CD4-positive, alpha-beta T cell (primary cell): ENCODE results near the gene GRHPR. TPM values are rescaled to one million over a fixed set of nuclear protein-coding genes. Genes with fewer than 3 reads are reported as not detected.

Experiments used
- ATAC-seq: fragments of 200-7000 bp; cut with Tn5 transposase; one replicate; pipeline ENCODE4 v1.10.0; 2022; ENCODE audit warnings: mild to moderate bottlenecking; ENCODE audit not compliant: poor library complexity
- CTCF ChIA-PET: fragments of 350-600 bp; sonication (Branson Sonifier 250); formaldehyde crosslinking; loops from one replicate; lab custom pipeline; 2021; ENCODE audit warnings: antibody characterized with exemption, inconsistent platforms; lab: Charles Lee
- POLR2A ChIA-PET: fragments of 350-600 bp; sonication (Branson Sonifier 250); formaldehyde crosslinking; loops from one replicate; lab custom pipeline; 2021; ENCODE audit warnings: antibody characterized with exemption, inconsistent platforms; lab: Charles Lee
- DNase-seq, 14 experiments: peaks; one replicate each; pipeline ENCODE4 v3.0.0-alpha.2; 2013 to 2020; ENCODE audit warnings: mixed read lengths in 2 of 14
- H3K27ac ChIP-seq, 2 donors: one replicate each; pipeline versions ENCODE4 v1.5.1 to v1.7.0; 2013; ENCODE audit warnings: low read length in 2 of 2, low read depth in 1 of 2, mild to moderate bottlenecking in 1 of 2
- H3K27me3 ChIP-seq, 2 experiments: 1 replicate in 1 of 2; 2 replicates in 1 of 2; pipeline versions ENCODE4 v1.6.1 to v1.7.0; 2013; ENCODE audit warnings: low read length in 2 of 2, control low read depth in 1 of 2, mild to moderate bottlenecking in 1 of 2, moderate library complexity in 1 of 2; ENCODE audit not compliant: insufficient read depth in 2 of 2, control insufficient read depth in 1 of 2
- H3K36me3 ChIP-seq: one replicate; pipeline ENCODE4 v1.6.1; 2013; ENCODE audit warnings: low read length, control low read depth; ENCODE audit not compliant: insufficient read depth
- H3K4me1 ChIP-seq: one replicate; pipeline ENCODE4 v1.6.1; 2013; ENCODE audit warnings: low read length, control low read depth; ENCODE audit not compliant: insufficient read depth
- H3K4me3 ChIP-seq: one replicate; pipeline ENCODE4 v1.5.1; 2013; ENCODE audit warnings: mild to moderate bottlenecking, low read length, moderate library complexity
- H3K9me3 ChIP-seq, 2 experiments: 1 replicate in 1 of 2; 2 replicates in 1 of 2; pipeline versions ENCODE4 v1.6.1 to v1.7.0; 2013; ENCODE audit warnings: low read length in 2 of 2, mild to moderate bottlenecking in 2 of 2, control low read depth in 1 of 2, moderate library complexity in 1 of 2; ENCODE audit not compliant: control insufficient read depth in 1 of 2, insufficient read depth in 1 of 2
- H3K27ac Mint-ChIP-seq: one replicate; pipeline ENCODE4 v1.8.0; 2020; ENCODE audit warnings: mixed read lengths
- H3K27me3 Mint-ChIP-seq: one replicate; pipeline ENCODE4 v1.8.0; 2021; ENCODE audit warnings: mixed read lengths
- H3K36me3 Mint-ChIP-seq: one replicate; pipeline ENCODE4 v1.8.0; 2021; ENCODE audit warnings: low read depth, mixed read lengths
- H3K4me1 Mint-ChIP-seq: one replicate; pipeline ENCODE4 v1.8.0; 2021; ENCODE audit warnings: low read depth, mixed read lengths
- H3K4me3 Mint-ChIP-seq: one replicate; pipeline ENCODE4 v1.8.0; 2020; ENCODE audit warnings: mild to moderate bottlenecking, mixed read lengths
- H3K9me3 Mint-ChIP-seq: one replicate; pipeline ENCODE4 v1.8.0; 2020; ENCODE audit warnings: mixed read lengths
- intact Hi-C, 2 experiments: fragments of 100-400 bp; cut with DNase I in 1 of 2; cut with micrococcal nuclease in 1 of 2; formaldehyde crosslinking; loops; one replicate each; pipeline versions ENCODE4 v1.15.1 to v1.9.0; 2023 to 2025; cut with DNase I, micrococcal nuclease
- total RNA-seq, 174 experiments: library from RNA in 2 of 174; stranded (reverse) in 2 of 174; gene quantifications; one replicate each; pipeline ENCODE4 v1.2.3 and lab custom pipeline; 2021 to 2026
- TF ChIP-seq, protein P1 (sequence below): fragments of 200-600 bp; IDR thresholded peaks from one replicate; pipeline ENCODE4 v1.8.0; 2022; ENCODE audit warnings: antibody characterized with exemption, mild to moderate bottlenecking

GRHPR gene
- total RNA-seq, 2 experiments from 2014 or later: 29.0 to 29.6 TPM

DNA sequence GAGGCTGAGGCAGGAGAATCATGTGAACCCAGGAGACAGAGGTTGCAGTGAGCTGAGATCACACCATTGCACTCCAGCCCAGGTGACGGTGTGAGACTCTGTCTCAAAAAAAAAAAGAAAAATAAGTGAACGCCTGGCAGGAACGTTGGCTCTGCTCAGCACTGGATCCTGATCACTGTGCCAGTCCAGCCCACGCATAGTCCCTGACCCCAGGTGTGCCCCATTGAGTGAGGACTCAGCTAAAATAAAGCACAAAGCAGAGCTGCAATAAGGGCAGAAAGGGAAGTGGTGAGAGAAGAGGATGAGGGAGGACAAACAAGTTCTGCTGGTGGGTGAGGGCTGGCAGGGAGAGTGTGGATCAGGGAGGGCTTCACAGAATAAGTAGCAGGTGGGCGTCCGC is 4.3 kb downstream of the GRHPR start:
- no peak overlapping the region for H3K27ac Mint-ChIP-seq
- intact Hi-C loops: no loop called here

DNA sequence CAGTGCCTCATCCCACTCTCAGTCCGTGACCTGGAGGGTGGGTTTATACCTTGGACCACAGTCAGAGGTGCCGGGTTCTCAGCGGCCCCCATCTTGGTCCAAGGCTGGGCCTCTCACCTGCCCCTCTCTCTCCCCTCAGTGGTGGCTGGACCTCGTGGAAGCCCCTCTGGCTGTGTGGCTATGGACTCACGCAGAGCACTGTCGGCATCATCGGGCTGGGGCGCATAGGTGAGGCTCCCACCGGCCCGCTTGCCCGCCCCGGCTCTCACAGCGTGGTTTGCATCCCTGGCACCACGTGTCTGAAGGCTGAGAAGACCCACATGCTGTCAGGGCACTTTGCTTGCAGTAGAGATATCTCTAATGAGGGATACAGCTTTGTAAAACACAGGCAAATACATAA is 5.8 kb downstream of the GRHPR start:
- ChIA-PET POLR2A (no interaction called here), CTCF (no interaction called here)
- TF ChIP-seq, protein P1, sequence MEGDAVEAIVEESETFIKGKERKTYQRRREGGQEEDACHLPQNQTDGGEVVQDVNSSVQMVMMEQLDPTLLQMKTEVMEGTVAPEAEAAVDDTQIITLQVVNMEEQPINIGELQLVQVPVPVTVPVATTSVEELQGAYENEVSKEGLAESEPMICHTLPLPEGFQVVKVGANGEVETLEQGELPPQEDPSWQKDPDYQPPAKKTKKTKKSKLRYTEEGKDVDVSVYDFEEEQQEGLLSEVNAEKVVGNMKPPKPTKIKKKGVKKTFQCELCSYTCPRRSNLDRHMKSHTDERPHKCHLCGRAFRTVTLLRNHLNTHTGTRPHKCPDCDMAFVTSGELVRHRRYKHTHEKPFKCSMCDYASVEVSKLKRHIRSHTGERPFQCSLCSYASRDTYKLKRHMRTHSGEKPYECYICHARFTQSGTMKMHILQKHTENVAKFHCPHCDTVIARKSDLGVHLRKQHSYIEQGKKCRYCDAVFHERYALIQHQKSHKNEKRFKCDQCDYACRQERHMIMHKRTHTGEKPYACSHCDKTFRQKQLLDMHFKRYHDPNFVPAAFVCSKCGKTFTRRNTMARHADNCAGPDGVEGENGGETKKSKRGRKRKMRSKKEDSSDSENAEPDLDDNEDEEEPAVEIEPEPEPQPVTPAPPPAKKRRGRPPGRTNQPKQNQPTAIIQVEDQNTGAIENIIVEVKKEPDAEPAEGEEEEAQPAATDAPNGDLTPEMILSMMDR: no peak
- H3K36me3 Mint-ChIP-seq: peaks cover 54% of the 10 kb centered on the region
- H3K4me1 Mint-ChIP-seq: peaks cover 13% of the 10 kb centered on the region
- intact Hi-C loops: no loop called here
- ATAC-seq (no peak), DNase-seq (no peak)
- Histone ChIP-seq H3K4me1 (peaks cover 20% of the 10 kb centered on the region), H3K4me3 (no peak overlapping the region), H3K27ac (no peak overlapping the region), H3K9me3 (no peaks in the 10 kb centered on the region), H3K27me3 (no peaks in the 10 kb centered on the region), H3K36me3 (peaks cover 48% of the 10 kb centered on the region)
- peak overlapping the region; percentile 7 for H3K4me3 Mint-ChIP-seq
- H3K27me3 Mint-ChIP-seq: no peaks in the 10 kb centered on the region
- H3K27ac Mint-ChIP-seq: no peak overlapping the region
- H3K9me3 Mint-ChIP-seq: no peaks in the 10 kb centered on the region

More for the DNA sequence above, 4.3 kb downstream of the GRHPR start:
- H3K4me3 Mint-ChIP-seq: no peak overlapping the region
- no peak for ATAC-seq
- peaks cover 45% of the 10 kb centered on the region for H3K36me3 ChIP-seq
- no peak overlapping the region for H3K4me3 ChIP-seq
- H3K27me3 ChIP-seq: no peaks in the 10 kb centered on the region
- H3K27me3 Mint-ChIP-seq: no peaks in the 10 kb centered on the region
- TF ChIP-seq, protein P1: no peak
- no peak overlapping the region for H3K27ac ChIP-seq
- no peaks in the 10 kb centered on the region for H3K9me3 Mint-ChIP-seq
- ChIA-PET POLR2A (no interaction called here), CTCF (no interaction called here)
- DNase-seq: no peak
- H3K9me3 ChIP-seq: no peaks in the 10 kb centered on the region
- peaks cover 52% of the 10 kb centered on the region for H3K36me3 Mint-ChIP-seq
- H3K4me1 Mint-ChIP-seq: peaks cover 25% of the 10 kb centered on the region
- peaks cover 33% of the 10 kb centered on the region for H3K4me1 ChIP-seq

DNA sequence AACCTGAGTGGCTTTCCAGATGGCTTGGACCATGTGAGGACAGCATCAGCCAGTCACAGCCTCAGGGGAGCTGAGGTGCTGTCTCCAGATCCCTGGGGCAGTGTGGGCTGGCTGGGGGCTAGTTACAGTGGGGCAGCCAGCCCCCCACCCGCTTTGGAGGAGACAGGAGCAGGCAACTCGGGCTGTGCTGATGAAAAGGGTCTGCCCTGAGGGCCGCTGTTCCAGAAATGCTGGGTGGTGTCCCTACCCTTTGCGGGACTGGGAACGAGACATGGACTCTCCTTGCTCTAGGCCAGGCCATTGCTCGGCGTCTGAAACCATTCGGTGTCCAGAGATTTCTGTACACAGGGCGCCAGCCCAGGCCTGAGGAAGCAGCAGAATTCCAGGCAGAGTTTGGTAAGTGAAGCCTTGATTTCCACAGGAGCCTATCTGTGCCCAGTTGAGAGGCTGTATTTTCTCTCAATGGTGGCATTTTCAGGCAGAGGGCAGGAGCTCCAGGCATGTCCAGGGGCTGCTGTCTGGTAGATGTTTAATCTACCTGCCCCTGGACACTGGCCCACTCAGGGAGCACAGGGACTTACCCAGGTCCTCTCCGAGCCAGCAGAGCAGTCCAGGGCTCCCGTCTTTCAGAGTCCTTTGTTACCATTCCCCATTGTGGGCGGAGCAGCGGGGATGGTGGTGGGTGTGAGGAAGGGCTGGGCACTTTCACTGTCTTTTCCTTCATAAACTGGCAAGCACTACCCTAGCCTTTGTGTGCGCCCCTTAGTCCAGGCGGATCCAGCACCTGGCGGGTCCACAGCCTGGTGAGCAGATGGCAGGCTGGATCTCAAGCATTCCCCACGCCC is 7.2 kb downstream of the GRHPR start:
- Mint-ChIP-seq H3K4me1 (peaks cover 5% of the 10 kb centered on the region), H3K27ac (no peak overlapping the region), H3K36me3 (peaks cover 60% of the 10 kb centered on the region), H3K27me3 (no peaks in the 10 kb centered on the region), H3K4me3 (no peak overlapping the region), H3K9me3 (no peaks in the 10 kb centered on the region)
- H3K4me3 ChIP-seq: no peak overlapping the region
- CTCF ChIA-PET: no interaction called here
- H3K9me3 ChIP-seq: no peaks in the 10 kb centered on the region
- H3K27me3 ChIP-seq: no peaks in the 10 kb centered on the region
- POLR2A ChIA-PET: no interaction called here
- H3K4me1 ChIP-seq: peaks cover 7% of the 10 kb centered on the region
- no peak overlapping the region for H3K27ac ChIP-seq
- intact Hi-C loops: loop anchor here in 1 of 2 experiments (1.0 kb wide), 1 partner anchor 26 kb away; no protein-coding TSS in a partner anchor
- ATAC-seq: no peak
- peaks cover 57% of the 10 kb centered on the region for H3K36me3 ChIP-seq
- DNase-seq: no peak
- TF ChIP-seq, protein P1: no peak
